Panc1 (cell line): ENCODE results near the gene CLCF1. TPM values are rescaled to one million over a fixed set of nuclear protein-coding genes. Genes with fewer than 3 reads are reported as not detected.

Experiments used
- ATAC-seq: fragments of 200-7000 bp; cut with Tn5 transposase; 2 replicates; pipeline ENCODE4 v1.9.1; 2020; ENCODE audit warnings: mild to moderate bottlenecking, moderate library complexity
- BruUV-seq: library from RNA; stranded (reverse); fragments of 400-500 nt; replicated peaks from 2 replicates; lab custom pipeline; 2021; lab: Mats Ljungman, UMichigan
- CTCF ChIA-PET: fragments of 300-600 bp; sonication (Branson Sonifier 250); formaldehyde crosslinking; loops from one replicate; lab custom pipeline; 2022; ENCODE audit warnings: antibody characterized with exemption; lab: Charles Lee
- POLR2A ChIA-PET: fragments of 300-600 bp; sonication (Branson Sonifier 250); formaldehyde crosslinking; loops from one replicate; lab custom pipeline; 2022; ENCODE audit warnings: antibody characterized with exemption; lab: Charles Lee
- DNase-seq: peaks from one replicate; pipeline ENCODE4 v3.0.0-alpha.2; 2010; ENCODE audit warnings: low read depth, low spot score
- H3K27ac ChIP-seq: 2 replicates; pipeline ENCODE4 v1.5.1; 2011; ENCODE audit warnings: mild to moderate bottlenecking, low read length, inconsistent platforms
- H3K27me3 ChIP-seq: fragments of 200-500 bp; sonication (Bioruptor generic); 2 replicates; pipeline ENCODE4 v1.6.0; 2014; ENCODE audit warnings: low read length, inconsistent platforms; ENCODE audit not compliant: control insufficient read depth, insufficient read depth
- H3K36me3 ChIP-seq: fragments of 200-500 bp; sonication (Bioruptor generic); 2 replicates; pipeline ENCODE4 v1.5.1; 2014; ENCODE audit warnings: inconsistent platforms, mild to moderate bottlenecking, low read length, moderate library complexity; ENCODE audit not compliant: control insufficient read depth, insufficient read depth
- H3K4me1 ChIP-seq: 2 replicates; pipeline ENCODE4 v1.5.1; 2011; ENCODE audit warnings: inconsistent platforms, mild to moderate bottlenecking, low read length, moderate library complexity; ENCODE audit not compliant: control insufficient read depth, insufficient read depth
- H3K4me3 ChIP-seq, 2 experiments: 2 replicates each; pipeline ENCODE4 v1.5.1; 2011 to 2012; ENCODE audit warnings: low read depth in 2 of 2, low read length in 2 of 2, mild to moderate bottlenecking in 2 of 2, inconsistent platforms in 1 of 2, moderate library complexity in 1 of 2
- H3K9me3 ChIP-seq: fragments of 200-500 bp; sonication (Bioruptor generic); 2 replicates; pipeline ENCODE4 v1.5.1; 2014; ENCODE audit warnings: low read depth, mild to moderate bottlenecking, inconsistent platforms, low read length, moderate library complexity; ENCODE audit not compliant: control insufficient read depth, insufficient read depth
- CTCF ChIP-seq: fragments of 450-650 bp; IDR thresholded peaks from 2 replicates; pipeline ENCODE4 v1.5.1; 2017; ENCODE audit warnings: mild to moderate bottlenecking
- POLR2AphosphoS5 ChIP-seq: IDR thresholded peaks from 2 replicates; pipeline ENCODE4 v1.6.1; 2012; ENCODE audit warnings: mild to moderate bottlenecking, low read depth, low read length, moderate library complexity
- REST ChIP-seq, 2 experiments: IDR thresholded peaks; 2 replicates each; pipeline ENCODE4 v1.6.1; 2011 to 2012; ENCODE audit warnings: low read depth in 2 of 2, control low read depth in 1 of 2, low read length in 1 of 2, mild to moderate bottlenecking in 1 of 2, moderate library complexity in 1 of 2; ENCODE audit not compliant: insufficient read depth in 1 of 2
- SIN3A ChIP-seq: IDR thresholded peaks from 2 replicates; pipeline ENCODE4 v1.6.1; 2012; ENCODE audit warnings: low read depth, mild to moderate bottlenecking, low read length, moderate library complexity, borderline replicate concordance; ENCODE audit not compliant: insufficient read depth
- TCF7L2 ChIP-seq: IDR thresholded peaks from 2 replicates; pipeline ENCODE4 v1.6.1; 2011; ENCODE audit warnings: mild to moderate bottlenecking, low read depth, low read length, inconsistent platforms
- in situ Hi-C: cut with HindIII; loops from 2 replicates; pipeline ENCODE4 v1.10.0; 2016; ENCODE audit warnings: low sequenced_read_pairs, low pct_unique_long_range_greater_than_20kb
- intact Hi-C: fragments of 100-400 bp; cut with micrococcal nuclease; formaldehyde crosslinking; loops from one replicate; pipeline ENCODE4 v1.10.0; 2022; ENCODE audit not compliant: unreplicated experiment
- total RNA-seq: library from RNA; stranded (reverse); gene quantifications from one replicate; pipeline ENCODE4 v1.2.1, GENCODE V29; 2021; ENCODE audit not compliant: unreplicated experiment

CLCF1 gene
- total RNA-seq, 1 experiment from 2014 or later: 9.3 TPM

- BruUV-seq: no TSS peak
- in situ Hi-C loops: no loop called here
- peak; percentile 75 for ATAC-seq
- no peaks in the 10 kb centered on the region for H3K9me3 ChIP-seq
- TF ChIP-seq REST (IDR thresholded peaks at IDR 0.05; ENCODE audit: insufficient read depth in 1 of 2, low read depth in 2 of 2, low read length in 1 of 2): no peak
- TF ChIP-seq POLR2AphosphoS5: no peak
- TF ChIP-seq SIN3A: no peak
- TF ChIP-seq CTCF: peak; percentile 94
- ChIA-PET CTCF (interaction anchor here (1.0 to 2.9 kb wide), 7 partner anchors 10 to 55 kb away, joined by 3 to 13 read pairs (median 5); partner anchors contain the start of gene PPP1CA), POLR2A (interaction anchor here (0.6 to 0.8 kb wide), 2 partner anchors 76 to 1446 kb away, joined by 3 read pairs; no protein-coding TSS in a partner anchor)
- H3K36me3 ChIP-seq: no peaks in the 10 kb centered on the region
- H3K4me3 ChIP-seq: no peak overlapping the region
- peak; percentile 89 for DNase-seq
- H3K27me3 ChIP-seq: no peaks in the 10 kb centered on the region
- no peak overlapping the region for H3K27ac ChIP-seq
- intact Hi-C loops: loop anchor here (5.0 kb wide), 1 partner anchor 36 kb away; no protein-coding TSS in a partner anchor
- peaks cover 4% of the 10 kb centered on the region; the same call in 1 of the 2 replicates for H3K4me1 ChIP-seq
Measured at GRCh38 chr11:67345920-67346819, 27.2 kb downstream of the CLCF1 start.

GRCh38 chr11:67345247-67345919 lies 28.0 kb downstream of the CLCF1 start:
- ATAC-seq (peak; percentile 49), DNase-seq (no peak)
- BruUV-seq: no TSS peak
- Histone ChIP-seq H3K27ac (no peak overlapping the region), H3K4me1 (0 out of 2 replicates have a peak, but pooled peaks cover 2% of the 10 kb centered on the region), H3K4me3 (no peak overlapping the region), H3K9me3 (no peaks in the 10 kb centered on the region), H3K27me3 (no peaks in the 10 kb centered on the region), H3K36me3 (no peaks in the 10 kb centered on the region)
- intact Hi-C loops (loop anchor here (5.0 kb wide), 1 partner anchor 37 kb away; no protein-coding TSS in a partner anchor), in situ Hi-C loops (no loop called here)
- CTCF ChIA-PET: interaction anchor here (1.0 to 2.9 kb wide), 4 partner anchors 11 to 56 kb away, joined by 3 to 13 read pairs (median 8); partner anchors contain the start of gene PPP1CA
- POLR2A ChIA-PET: interaction anchor here (0.6 kb wide), 1 partner anchor 1445 kb away, joined by 3 read pairs; no protein-coding TSS in a partner anchor
- TF ChIP-seq POLR2AphosphoS5 (no peak), SIN3A (no peak), TCF7L2 (no peak), CTCF (no peak), REST (IDR thresholded peaks at IDR 0.05; ENCODE audit: insufficient read depth in 1 of 2, low read depth in 2 of 2, low read length in 1 of 2) (no peak)
